ENCODE results near the gene DRC1. TPM values are rescaled to one million over a fixed set of nuclear protein-coding genes. Genes with fewer than 3 reads are reported as not detected.

Gene DRC1
- polyA plus RNA-seq, 1 donor from 2014 or later: not detected

DNA sequence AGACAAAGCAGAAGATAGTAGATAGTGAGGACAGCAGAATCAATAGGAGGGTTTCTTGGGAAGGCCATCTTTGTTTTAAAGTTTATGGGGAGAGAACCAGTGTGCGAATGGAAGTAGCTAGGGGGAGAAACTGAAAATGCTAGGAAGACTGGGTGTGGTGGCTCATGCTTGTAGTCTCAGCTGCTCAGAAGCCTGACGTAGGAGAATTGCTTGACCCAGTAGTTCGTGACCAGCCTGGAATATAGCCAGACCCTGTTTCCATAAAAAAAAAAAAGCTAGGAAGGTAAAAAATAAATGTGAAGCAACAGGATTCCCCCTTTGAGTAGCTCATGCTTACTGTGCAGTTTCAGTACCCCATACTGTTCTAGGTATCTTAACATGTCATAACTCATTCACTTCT lies 19.2 kb upstream of the DRC1 start:
- no peak overlapping the region for H3K27ac Mint-ChIP-seq
- H3K36me3 Mint-ChIP-seq: peaks cover 8% of the 10 kb centered on the region

GRCh38 chr2:26384183-26384582 lies 17.5 kb upstream of the DRC1 start:
- Mint-ChIP-seq H3K9me3 (no peaks in the 10 kb centered on the region), H3K27ac (peak overlapping the region in 1 of 3 donors; percentile 3), H3K4me3 (no peak overlapping the region), H3K27me3 (no peaks in the 10 kb centered on the region), H3K4me1 (peaks cover 1 to 6% (median 3%) of the 10 kb centered on the region in 3 donors), H3K36me3 (peaks cover 8% of the 10 kb centered on the region)

More for the DNA sequence above, 19.2 kb upstream of the DRC1 start:
- H3K27me3 Mint-ChIP-seq: no peaks in the 10 kb centered on the region
- H3K4me1 Mint-ChIP-seq: peaks cover 1 to 10% (median 3%) of the 10 kb centered on the region in 3 donors
- H3K9me3 Mint-ChIP-seq: no peaks in the 10 kb centered on the region
- no peak overlapping the region for H3K4me3 Mint-ChIP-seq

DNA sequence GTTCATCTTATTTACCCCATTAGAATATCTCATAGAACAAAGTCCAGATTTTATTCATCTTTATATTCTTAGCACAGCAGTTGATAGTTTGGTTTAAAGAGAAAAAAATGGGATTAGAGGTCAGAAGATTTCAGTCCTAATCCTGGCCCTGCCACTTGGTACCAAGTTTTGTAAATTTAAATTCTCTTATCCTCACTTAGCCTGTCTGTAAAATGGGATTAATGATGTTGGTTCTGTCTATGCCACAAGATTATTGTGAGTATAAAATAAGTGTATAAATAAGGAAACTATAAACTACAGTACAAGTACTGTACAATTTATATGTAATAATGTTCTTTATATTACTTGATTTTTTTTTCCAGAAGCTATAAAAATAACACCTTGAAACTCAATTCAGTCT lies 17.1 kb upstream of the DRC1 start:
- Mint-ChIP-seq H3K36me3 (peaks cover 8% of the 10 kb centered on the region), H3K4me1 (peaks cover 1 to 6% (median 3%) of the 10 kb centered on the region in 3 donors)

DNA sequence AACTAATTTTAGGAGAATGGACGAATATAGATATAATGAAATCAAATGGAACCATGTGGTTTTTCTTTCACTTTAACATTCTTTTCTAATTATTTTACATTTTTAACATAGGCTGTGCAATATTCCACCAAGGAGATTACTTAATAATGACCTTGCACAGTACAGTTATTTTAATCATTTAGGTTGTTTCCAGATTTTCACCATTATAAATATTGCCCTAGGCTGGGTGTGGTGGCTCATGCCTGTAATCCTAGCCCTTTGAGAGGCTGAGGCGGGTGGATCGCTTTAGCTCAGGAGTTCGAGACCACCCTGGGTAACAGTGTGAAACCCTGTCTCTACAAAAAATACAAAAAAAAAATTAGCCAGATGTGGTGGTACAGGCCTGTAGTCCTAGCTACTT lies 14.5 kb upstream of the DRC1 start:
- Mint-ChIP-seq H3K27ac (no peak overlapping the region), H3K4me1 (peaks cover 1 to 6% (median 3%) of the 10 kb centered on the region in 3 donors), H3K27me3 (no peaks in the 10 kb centered on the region), H3K36me3 (peaks cover 5% of the 10 kb centered on the region), H3K9me3 (no peaks in the 10 kb centered on the region), H3K4me3 (no peak overlapping the region)

More for the DNA sequence above, 17.1 kb upstream of the DRC1 start:
- H3K27ac Mint-ChIP-seq: no peak overlapping the region
- no peaks in the 10 kb centered on the region for H3K9me3 Mint-ChIP-seq
- no peaks in the 10 kb centered on the region for H3K27me3 Mint-ChIP-seq
- no peak overlapping the region for H3K4me3 Mint-ChIP-seq

DNA sequence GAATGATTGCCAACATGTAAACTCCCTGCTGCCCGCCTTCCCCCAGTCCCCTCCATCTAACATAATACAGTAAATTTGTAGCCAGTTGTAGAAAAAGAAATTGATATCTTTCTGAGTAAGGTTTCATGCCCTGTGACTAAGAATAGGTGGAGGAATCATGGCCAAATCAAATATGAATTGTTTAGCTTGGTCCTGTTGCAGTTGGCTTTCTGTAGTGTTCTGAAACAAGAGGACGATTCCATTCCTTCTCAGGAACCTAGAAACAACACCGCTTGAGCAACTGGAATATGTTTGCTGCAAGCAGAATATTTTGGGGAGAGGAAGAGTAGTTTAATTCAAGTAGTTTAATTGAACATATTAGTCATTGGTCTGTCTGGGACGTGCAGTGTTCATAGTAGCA lies 7.0 kb upstream of the DRC1 start:
- Mint-ChIP-seq H3K27ac (no peak overlapping the region), H3K27me3 (no peaks in the 10 kb centered on the region), H3K4me3 (no peak overlapping the region), H3K4me1 (peaks cover 0 to 4% (median 0%) of the 10 kb centered on the region in 3 donors), H3K9me3 (no peaks in the 10 kb centered on the region), H3K36me3 (peaks cover 2% of the 10 kb centered on the region)

- H3K4me1 Mint-ChIP-seq: peaks cover 0 to 4% (median 0%) of the 10 kb centered on the region in 3 donors
- H3K36me3 Mint-ChIP-seq: peaks cover 2% of the 10 kb centered on the region
- no peak overlapping the region for H3K4me3 Mint-ChIP-seq
- H3K9me3 Mint-ChIP-seq: no peaks in the 10 kb centered on the region
- H3K27ac Mint-ChIP-seq: no peak overlapping the region
- H3K27me3 Mint-ChIP-seq: no peaks in the 10 kb centered on the region
Observed at GRCh38 chr2:26395394-26395793, 6.3 kb upstream of the DRC1 start.

DNA sequence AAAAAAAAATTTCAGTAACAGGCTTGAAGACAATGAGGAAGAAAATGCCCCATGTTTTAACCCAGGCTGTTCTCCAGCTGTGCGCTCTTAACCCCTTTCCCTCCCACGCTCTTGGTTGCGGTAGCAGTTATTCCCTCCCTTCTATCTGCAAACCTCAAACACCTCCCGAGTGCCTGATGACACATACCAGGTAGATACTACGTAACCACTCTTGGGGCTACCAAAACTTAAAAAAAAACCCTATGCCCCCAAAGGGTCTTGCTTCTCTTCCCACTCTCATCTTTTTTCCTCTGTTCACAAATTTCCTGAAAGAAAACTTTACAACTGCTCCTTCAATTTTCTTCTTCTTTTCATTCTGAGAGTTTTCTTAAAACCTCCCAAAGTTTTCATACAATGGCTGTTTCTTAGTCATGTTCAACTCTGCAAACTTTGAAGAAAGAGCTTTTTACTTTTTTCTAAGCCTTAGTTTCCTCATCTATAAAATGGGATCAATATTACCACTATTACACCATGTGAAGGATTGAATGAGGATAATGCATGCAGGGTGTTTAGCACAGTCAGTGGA lies 4.9 kb upstream of the DRC1 start:
- H3K4me1 Mint-ChIP-seq: peaks cover 0 to 4% (median 0%) of the 10 kb centered on the region in 3 donors
- H3K4me3 Mint-ChIP-seq: no peak overlapping the region
- peaks cover 2% of the 10 kb centered on the region for H3K36me3 Mint-ChIP-seq
- H3K27ac Mint-ChIP-seq: peak overlapping the region in 1 of 3 donors; percentile 2
- H3K9me3 Mint-ChIP-seq: no peaks in the 10 kb centered on the region
- H3K27me3 Mint-ChIP-seq: peaks cover 4% of the 10 kb centered on the region

DNA sequence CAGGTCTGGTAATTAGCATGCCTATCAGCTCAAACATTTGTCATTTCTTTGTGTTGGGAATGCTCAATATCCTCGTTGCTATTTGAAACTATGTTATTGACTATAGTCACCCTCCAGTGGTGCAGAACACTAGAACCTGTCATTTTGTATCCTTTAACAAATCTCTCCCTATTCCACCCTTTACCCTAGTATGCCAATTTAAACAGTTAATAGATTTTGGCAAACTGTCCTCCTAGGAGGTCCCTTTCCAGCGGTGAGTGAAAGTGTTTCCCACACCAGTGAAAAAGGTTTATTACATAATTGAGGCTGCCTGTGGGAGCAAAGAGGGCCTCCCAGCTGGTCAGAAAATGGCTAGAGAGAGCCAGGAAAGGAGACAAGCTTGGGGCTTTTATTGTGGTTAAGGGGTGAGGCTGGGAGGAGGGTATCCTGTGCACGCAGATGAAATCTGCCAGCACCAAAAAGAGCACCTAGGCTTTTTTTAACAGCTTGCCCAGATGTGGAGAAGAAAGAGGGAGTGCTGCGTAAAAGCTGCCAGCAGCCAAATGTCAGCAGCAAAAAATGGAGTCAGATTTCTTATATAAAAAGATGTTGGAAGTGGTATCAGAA lies 1.8 kb upstream of the DRC1 start:
- no peaks in the 10 kb centered on the region for H3K9me3 Mint-ChIP-seq
- H3K27ac Mint-ChIP-seq: no peak overlapping the region
- peaks cover 0 to 4% (median 0%) of the 10 kb centered on the region in 3 donors for H3K4me1 Mint-ChIP-seq

GRCh38 chr2:26400723-26401122 lies 997 bp upstream of the DRC1 start:
- H3K36me3 Mint-ChIP-seq: peaks cover 2% of the 10 kb centered on the region
- H3K9me3 Mint-ChIP-seq: no peaks in the 10 kb centered on the region
- H3K4me1 Mint-ChIP-seq: peaks cover 0 to 4% (median 0%) of the 10 kb centered on the region in 3 donors
- peaks cover 14% of the 10 kb centered on the region for H3K27me3 Mint-ChIP-seq
- H3K27ac Mint-ChIP-seq: no peak overlapping the region
- H3K4me3 Mint-ChIP-seq: no peak overlapping the region

More for the DNA sequence above, 1.8 kb upstream of the DRC1 start:
- Mint-ChIP-seq H3K27me3 (peaks cover 12% of the 10 kb centered on the region), H3K36me3 (peaks cover 2% of the 10 kb centered on the region), H3K4me3 (no peak overlapping the region)

DNA sequence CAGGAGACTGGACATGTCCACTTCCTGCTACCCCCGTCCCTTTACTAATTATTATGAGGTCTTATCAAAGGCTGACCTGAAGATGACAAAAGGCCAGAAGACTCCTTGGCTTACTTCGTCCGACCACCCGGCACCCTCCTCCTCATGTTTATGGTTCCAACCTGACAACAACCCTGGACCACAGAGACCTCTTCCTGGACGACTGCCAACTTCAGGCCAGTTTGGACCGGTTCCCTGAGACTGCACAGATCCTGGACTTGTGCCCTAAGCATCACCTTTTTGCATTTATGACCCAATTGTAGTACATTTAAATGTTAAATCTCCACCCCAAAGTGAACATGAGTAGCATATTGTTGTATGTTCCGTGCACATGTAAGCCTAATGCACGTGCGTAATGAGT lies 5.8 kb downstream of the DRC1 start:
- Mint-ChIP-seq H3K27ac (no peak overlapping the region), H3K9me3 (no peaks in the 10 kb centered on the region), H3K4me1 (peaks cover 0 to 12% (median 9%) of the 10 kb centered on the region in 3 donors), H3K27me3 (peaks cover 16% of the 10 kb centered on the region), H3K4me3 (no peak overlapping the region), H3K36me3 (no peaks in the 10 kb centered on the region)

- H3K27me3 Mint-ChIP-seq: peaks cover 13% of the 10 kb centered on the region
- no peaks in the 10 kb centered on the region for H3K36me3 Mint-ChIP-seq
- no peaks in the 10 kb centered on the region for H3K9me3 Mint-ChIP-seq
- H3K4me1 Mint-ChIP-seq: peaks cover 0 to 12% (median 9%) of the 10 kb centered on the region in 3 donors
- H3K27ac Mint-ChIP-seq: no peak overlapping the region
- H3K4me3 Mint-ChIP-seq: no peak overlapping the region
Observed at GRCh38 chr2:26409785-26410184, 8.1 kb downstream of the DRC1 start.

GRCh38 chr2:26410764-26411243 lies 9.1 kb downstream of the DRC1 start:
- Mint-ChIP-seq H3K36me3 (no peaks in the 10 kb centered on the region), H3K27ac (no peak overlapping the region), H3K27me3 (peaks cover 11% of the 10 kb centered on the region), H3K4me3 (peak overlapping the region in 1 of 4 donors; percentile 41), H3K9me3 (no peaks in the 10 kb centered on the region), H3K4me1 (peaks cover 0 to 12% (median 9%) of the 10 kb centered on the region in 3 donors)

- peak overlapping the region in 2 of 4 donors; percentile 38 to 73 for H3K4me3 Mint-ChIP-seq
Observed at GRCh38 chr2:26411419-26411818, 9.7 kb downstream of the DRC1 start.

GRCh38 chr2:26412091-26412673 lies 10.5 kb downstream of the DRC1 start:
- Mint-ChIP-seq H3K36me3 (no peaks in the 10 kb centered on the region), H3K27me3 (peaks cover 11% of the 10 kb centered on the region), H3K4me3 (peak overlapping the region; percentile 73 to 91 (median 82)), H3K4me1 (peaks cover 0 to 12% (median 9%) of the 10 kb centered on the region in 3 donors), H3K27ac (no peak overlapping the region), H3K9me3 (no peaks in the 10 kb centered on the region)

More at GRCh38 chr2:26411419-26411818, 9.7 kb downstream of the DRC1 start:
- Mint-ChIP-seq H3K27ac (no peak overlapping the region), H3K4me1 (peaks cover 0 to 12% (median 9%) of the 10 kb centered on the region in 3 donors), H3K36me3 (no peaks in the 10 kb centered on the region), H3K9me3 (no peaks in the 10 kb centered on the region), H3K27me3 (peaks cover 11% of the 10 kb centered on the region)

DNA sequence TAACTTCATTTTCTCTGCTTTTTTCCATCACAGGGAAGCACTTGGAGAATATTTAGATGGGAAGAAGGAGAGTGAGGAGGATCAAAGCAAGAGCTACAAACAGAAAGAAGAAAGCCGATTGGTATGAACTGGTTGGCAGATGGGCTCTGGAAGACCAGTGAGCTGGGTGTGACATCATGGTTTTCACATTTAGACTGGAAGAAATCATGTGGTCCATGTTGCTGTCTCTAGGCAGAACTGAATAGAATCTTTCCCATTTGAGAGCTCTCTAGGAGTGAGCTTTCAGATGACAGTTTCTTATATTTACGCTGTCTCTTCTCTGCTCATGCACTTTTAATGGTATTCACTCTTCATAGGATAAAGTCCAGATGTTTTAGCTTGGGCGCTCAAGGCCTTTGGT lies 12.6 kb downstream of the DRC1 start:
- Mint-ChIP-seq H3K4me1 (peaks cover 0 to 12% (median 9%) of the 10 kb centered on the region in 3 donors), H3K36me3 (no peaks in the 10 kb centered on the region), H3K27ac (no peak overlapping the region), H3K9me3 (no peaks in the 10 kb centered on the region), H3K4me3 (no peak overlapping the region), H3K27me3 (no peaks in the 10 kb centered on the region)
